HEK293 (cell line): ENCODE results near the gene SULT2A1.

Source experiments
- CTCF ChIA-PET: fragments of 350-600 bp; formaldehyde crosslinking; extraction: SDS; loops from one replicate; lab custom pipeline; 2021; ENCODE audit warnings: antibody characterized with exemption; lab: Yijun Ruan, JAX
- POLR2A ChIA-PET: fragments of 300-600 bp; formaldehyde crosslinking; extraction: SDS; loops from one replicate; lab custom pipeline; 2020; ENCODE audit warnings: antibody characterized with exemption, inconsistent platforms; lab: Yijun Ruan, JAX
- H3K27ac ChIP-seq: fragments of 200-500 bp; sonication (Bioruptor generic); 2 replicates; pipeline ENCODE4 v1.5.1; 2014; ENCODE audit warnings: low read depth, low read length, control low read depth, inconsistent platforms; ENCODE audit errors: extremely low read depth
- H3K36me3 ChIP-seq, 2 experiments: fragments of 200-500 bp in 1 of 2; sonication (Bioruptor generic) in 1 of 2; 1 replicate in 1 of 2; 2 replicates in 1 of 2; pipeline ENCODE4 v1.5.1; 2014 to 2017; ENCODE audit warnings: inconsistent platforms in 2 of 2, low read length in 2 of 2; ENCODE audit not compliant: control insufficient read depth in 2 of 2, insufficient read depth in 1 of 2
- H3K4me1 ChIP-seq: fragments of 200-500 bp; sonication (Bioruptor generic); 2 replicates; pipeline ENCODE4 v1.5.1; 2014; ENCODE audit warnings: mild to moderate bottlenecking, low read length, inconsistent platforms; ENCODE audit not compliant: control insufficient read depth, insufficient read depth
- H3K4me3 ChIP-seq: 2 replicates; pipeline ENCODE4 v1.5.1; 2011; ENCODE audit warnings: low read depth, mild to moderate bottlenecking, control low read depth, low read length, moderate library complexity
- H3K9me3 ChIP-seq: fragments of 200-500 bp; sonication (Bioruptor generic); 2 replicates; pipeline ENCODE4 v1.5.1; 2014; ENCODE audit warnings: low read depth, low read length, inconsistent platforms; ENCODE audit not compliant: control insufficient read depth, insufficient read depth
- ELK4 ChIP-seq: IDR thresholded peaks from 2 replicates; pipeline ENCODE4 v1.6.1; 2011; ENCODE audit warnings: mild to moderate bottlenecking, low read depth, low read length, borderline replicate concordance
- GLIS1 ChIP-seq: fragments of 450-650 bp; formaldehyde crosslinking; IDR thresholded peaks from 2 replicates; pipeline ENCODE4 v1.5.1; 2016; ENCODE audit warnings: missing biosample characterization, missing genetic modification characterization
- HOXD13 ChIP-seq: sonication (generic); formaldehyde crosslinking; IDR thresholded peaks from 2 replicates; pipeline ENCODE4 v1.8.0; 2022; ENCODE audit warnings: missing genetic modification reagents, borderline replicate concordance
- KLF1 ChIP-seq: fragments of 450-650 bp; formaldehyde crosslinking; IDR thresholded peaks from 2 replicates; pipeline ENCODE4 v1.5.1; 2016; ENCODE audit warnings: missing biosample characterization, missing genetic modification characterization
- KLF10 ChIP-seq: fragments of 450-650 bp; IDR thresholded peaks from 2 replicates; pipeline ENCODE4 v1.5.1; 2018; ENCODE audit warnings: missing biosample characterization, mild to moderate bottlenecking, missing genetic modification characterization
- PATZ1 ChIP-seq: fragments of 450-650 bp; formaldehyde crosslinking; IDR thresholded peaks from 2 replicates; pipeline ENCODE4 v1.5.1; 2016; ENCODE audit warnings: missing biosample characterization, missing genetic modification characterization
- REPIN1 ChIP-seq: fragments of 450-650 bp; formaldehyde crosslinking; IDR thresholded peaks from 2 replicates; pipeline ENCODE4 v1.5.1; 2017; ENCODE audit warnings: missing biosample characterization, missing genetic modification characterization, low read depth
- SALL2 ChIP-seq: fragments of 450-650 bp; formaldehyde crosslinking; IDR thresholded peaks from 2 replicates; pipeline ENCODE4 v1.5.0; 2017; ENCODE audit warnings: missing biosample characterization, mild to moderate bottlenecking, missing genetic modification characterization, borderline replicate concordance
- ZBTB1 ChIP-seq: fragments of 450-650 bp; formaldehyde crosslinking; IDR thresholded peaks from 2 replicates; pipeline ENCODE4 v1.5.1; 2016; ENCODE audit warnings: missing biosample characterization, missing genetic modification characterization
- ZBTB17 ChIP-seq: fragments of 450-650 bp; formaldehyde crosslinking; IDR thresholded peaks from 2 replicates; pipeline ENCODE4 v1.5.1; 2016; ENCODE audit warnings: missing biosample characterization, missing genetic modification characterization
- ZBTB21 ChIP-seq: fragments of 450-650 bp; formaldehyde crosslinking; IDR thresholded peaks from 2 replicates; pipeline ENCODE4 v1.5.1; 2017; ENCODE audit warnings: missing biosample characterization, missing genetic modification characterization
- ZBTB44 ChIP-seq: fragments of 450-650 bp; IDR thresholded peaks from 2 replicates; pipeline ENCODE4 v1.5.1; 2018; ENCODE audit warnings: missing biosample characterization, mild to moderate bottlenecking, missing genetic modification characterization
- ZIC2 ChIP-seq: fragments of 450-650 bp; formaldehyde crosslinking; IDR thresholded peaks from 2 replicates; pipeline ENCODE4 v1.5.1; 2016; ENCODE audit warnings: missing biosample characterization, missing genetic modification characterization
- ZNF19 ChIP-seq: fragments of 450-650 bp; formaldehyde crosslinking; IDR thresholded peaks from 2 replicates; pipeline ENCODE4; 2016; ENCODE audit warnings: missing biosample characterization, missing genetic modification characterization, low read depth
- ZNF324 ChIP-seq: fragments of 450-650 bp; formaldehyde crosslinking; IDR thresholded peaks from 2 replicates; pipeline ENCODE4 v1.5.1; 2016; ENCODE audit warnings: missing biosample characterization, missing genetic modification characterization
- ZNF335 ChIP-seq: fragments of 450-650 bp; formaldehyde crosslinking; conservative IDR thresholded peaks from 2 replicates; pipeline ENCODE4 v1.5.1; 2016; ENCODE audit warnings: missing biosample characterization, missing genetic modification characterization
- ZNF362 ChIP-seq: fragments of 450-650 bp; formaldehyde crosslinking; IDR thresholded peaks from 2 replicates; pipeline ENCODE4 v1.5.1; 2016; ENCODE audit warnings: missing biosample characterization, missing genetic modification characterization
- ZNF555 ChIP-seq: fragments of 450-650 bp; formaldehyde crosslinking; conservative IDR thresholded peaks from 2 replicates; pipeline ENCODE4 v1.5.1; 2017; ENCODE audit warnings: missing biosample characterization, mild to moderate bottlenecking, missing genetic modification characterization, inconsistent platforms
- ZNF645 ChIP-seq: fragments of 450-650 bp; formaldehyde crosslinking; IDR thresholded peaks from 2 replicates; pipeline ENCODE4; 2016; ENCODE audit warnings: missing biosample characterization, missing genetic modification characterization
- ZNF654 ChIP-seq: fragments of 450-650 bp; formaldehyde crosslinking; IDR thresholded peaks from 2 replicates; pipeline ENCODE4 v1.5.1; 2016; ENCODE audit warnings: low read depth, missing biosample characterization, missing genetic modification characterization
- ZNF660 ChIP-seq: fragments of 450-650 bp; IDR thresholded peaks from 2 replicates; pipeline ENCODE4 v1.5.1; 2018; ENCODE audit warnings: missing biosample characterization, mild to moderate bottlenecking, missing genetic modification characterization
- ZNF677 ChIP-seq: fragments of 450-650 bp; IDR thresholded peaks from 2 replicates; pipeline ENCODE4 v1.5.0; 2018; ENCODE audit warnings: missing biosample characterization, mild to moderate bottlenecking, missing genetic modification characterization, moderate library complexity
- ZNF704 ChIP-seq: fragments of 450-650 bp; formaldehyde crosslinking; IDR thresholded peaks from 2 replicates; pipeline ENCODE4 v1.5.1; 2016; ENCODE audit warnings: missing biosample characterization, missing genetic modification characterization
- ZNF785 ChIP-seq: fragments of 450-650 bp; formaldehyde crosslinking; IDR thresholded peaks from 2 replicates; pipeline ENCODE4 v1.5.1; 2016; ENCODE audit warnings: missing biosample characterization, missing genetic modification characterization
- ZNF791 ChIP-seq: fragments of 450-650 bp; formaldehyde crosslinking; IDR thresholded peaks from 2 replicates; pipeline ENCODE4 v1.5.1; 2016; ENCODE audit warnings: missing biosample characterization, missing genetic modification characterization
- ZSCAN4 ChIP-seq: fragments of 450-650 bp; formaldehyde crosslinking; IDR thresholded peaks from 2 replicates; pipeline ENCODE4 v1.5.1; 2017; ENCODE audit warnings: missing biosample characterization, missing genetic modification characterization

The SULT2A1 gene

GRCh38 chr19:47865166-47865565 lies 20.9 kb downstream of the SULT2A1 start:
- Histone ChIP-seq H3K4me3 (no peak overlapping the region), H3K27ac (no peak overlapping the region), H3K36me3 (no peaks in the 10 kb centered on the region)
- CTCF ChIA-PET, result interaction anchor here (0.6 to 3.9 kb wide), 13 partner anchors 16 to 564 kb away, joined by 3 to 45 read pairs (median 4); no protein-coding TSS in a partner anchor
- POLR2A ChIA-PET, result interaction anchor here (0.6 to 0.7 kb wide), 2 partner anchors 13 to 39 kb away, joined by 3 read pairs; no protein-coding TSS in a partner anchor
- TF ChIP-seq ZNF704 (tag by site-specific recombination) (no peak), HOXD13 (no peak), ZNF555 (tag by site-specific recombination) (no peak), ZNF785 (tag by site-specific recombination) (no peak), SALL2 (tag by site-specific recombination) (no peak), ZBTB21 (no peak), ZNF324 (no peak), ZNF791 (tag by site-specific recombination) (no peak), REPIN1 (tag by site-specific recombination) (no peak), ZBTB44 (tag by site-specific recombination) (no peak), ZNF677 (tag by site-specific recombination) (no peak), ZNF362 (tag by site-specific recombination) (no peak)
- TF ChIP-seq, all 188 proteins: peak for 0
- Histone ChIP-seq H3K9me3 (no peaks in the 10 kb centered on the region), H3K4me1 (0 out of 2 replicates have a peak, but pooled peaks cover 4% of the 10 kb centered on the region)

- Histone ChIP-seq H3K4me1 (0 out of 2 replicates have a peak, but pooled peaks cover 4% of the 10 kb centered on the region), H3K4me3 (no peak overlapping the region), H3K36me3 (no peaks in the 10 kb centered on the region), H3K9me3 (no peaks in the 10 kb centered on the region), H3K27ac (peak overlapping the region; percentile 46; the same call in 1 of the 2 replicates)
- CTCF ChIA-PET, result interaction anchor here (0.6 to 3.9 kb wide), 45 partner anchors 8 to 1418 kb away, joined by 3 to 45 read pairs (median 6); partner anchors contain the start of genes CABP5, CRX and SULT2A1
- POLR2A ChIA-PET, result no interaction called here
- TF ChIP-seq ZNF660 (tag by site-specific recombination) (peak; percentile 85), ZNF645 (tag by site-specific recombination) (no peak), ZNF654 (tag by site-specific recombination) (peak; percentile 80), ZIC2 (no peak), ZBTB21 (no peak), ZSCAN4 (tag by site-specific recombination) (peak; percentile 46), KLF10 (tag by site-specific recombination) (no peak), KLF1 (tag by site-specific recombination) (no peak), ZBTB1 (tag by site-specific recombination) (no peak), ELK4 (no peak), PATZ1 (tag by site-specific recombination) (peak; percentile 30), ZNF335 (tag by site-specific recombination) (0 out of 2 replicates have a peak, but pooled peaks have one; percentile 24), ZBTB17 (tag by site-specific recombination) (peak; percentile 72), GLIS1 (0 out of 2 replicates have a peak, but pooled peaks have one; percentile 7), ZNF19 (no peak)
These were observed 22.6 kb downstream of the SULT2A1 start for GRCh38 chr19:47863514-47863936.
